ENCODE data around the gene CDKL4. TPM values are rescaled to one million over a fixed set of nuclear protein-coding genes. Genes with fewer than 3 reads are reported as not detected.
"Not testable (repeated sequence)": the region's sequence is repeated elsewhere in the genome, so short reads cannot be mapped to it uniquely, and the experiment has no call there.

Gene CDKL4
- total RNA-seq, 1 donor from 2014 or later: 0.66 TPM

- Histone ChIP-seq H3K27ac (replicated peaks) (no peak overlapping the region), H3K4me1 (peaks cover 8% of the 10 kb centered on the region), H3K9me3 (replicated peaks) (no peaks in the 10 kb centered on the region), H3K36me3 (no peaks in the 10 kb centered on the region), H3K4me3 (no peak overlapping the region), H3K27me3 (ENCODE audit: low read depth) (no peaks in the 10 kb centered on the region)
- no peak for TF ChIP-seq CTCF (IDR thresholded peaks at IDR 0.05; ENCODE audit: borderline replicate concordance)
- no peak for DNase-seq
- intact Hi-C loops (cut with micrococcal nuclease): no loop called here
Observed at GRCh38 chr2:39164089-39164488, 79.7 kb downstream of the CDKL4 start.

- TF ChIP-seq CTCF (IDR thresholded peaks at IDR 0.05; ENCODE audit: borderline replicate concordance): no peak
- intact Hi-C loops (cut with micrococcal nuclease): no loop called here
- no peaks in the 10 kb centered on the region for H3K9me3 ChIP-seq (replicated peaks)
- H3K4me1 ChIP-seq: peaks cover 8% of the 10 kb centered on the region
- no peak for DNase-seq
- H3K27me3 ChIP-seq (ENCODE audit: low read depth): no peaks in the 10 kb centered on the region
- no peaks in the 10 kb centered on the region for H3K36me3 ChIP-seq
- H3K27ac ChIP-seq (replicated peaks): no peak overlapping the region
- no peak overlapping the region for H3K4me3 ChIP-seq
Observed at GRCh38 chr2:39160982-39161381, 82.8 kb downstream of the CDKL4 start.

GRCh38 chr2:39159283-39159682 lies 84.5 kb downstream of the CDKL4 start:
- Histone ChIP-seq H3K36me3 (no peaks in the 10 kb centered on the region), H3K27me3 (ENCODE audit: low read depth) (no peaks in the 10 kb centered on the region), H3K9me3 (replicated peaks) (no peaks in the 10 kb centered on the region), H3K4me3 (no peak overlapping the region), H3K4me1 (peaks cover 8% of the 10 kb centered on the region), H3K27ac (replicated peaks) (no peak overlapping the region)
- DNase-seq: no peak
- intact Hi-C loops (cut with micrococcal nuclease): no loop called here
- no peak for TF ChIP-seq CTCF (IDR thresholded peaks at IDR 0.05; ENCODE audit: borderline replicate concordance)

GRCh38 chr2:39158351-39158750 lies 85.4 kb downstream of the CDKL4 start:
- TF ChIP-seq CTCF (IDR thresholded peaks at IDR 0.05; ENCODE audit: borderline replicate concordance): no peak
- no peak overlapping the region for H3K4me3 ChIP-seq
- DNase-seq: no peak
- no peaks in the 10 kb centered on the region for H3K27me3 ChIP-seq (ENCODE audit: low read depth)
- no peak overlapping the region for H3K27ac ChIP-seq (replicated peaks)
- H3K9me3 ChIP-seq (replicated peaks): no peaks in the 10 kb centered on the region
- H3K4me1 ChIP-seq: peaks cover 8% of the 10 kb centered on the region
- no peaks in the 10 kb centered on the region for H3K36me3 ChIP-seq
- intact Hi-C loops (cut with micrococcal nuclease): no loop called here

- Histone ChIP-seq H3K27ac (replicated peaks) (no peak overlapping the region), H3K27me3 (ENCODE audit: low read depth) (no peaks in the 10 kb centered on the region), H3K4me3 (no peak overlapping the region), H3K4me1 (peaks cover 8% of the 10 kb centered on the region), H3K9me3 (replicated peaks) (no peaks in the 10 kb centered on the region), H3K36me3 (no peaks in the 10 kb centered on the region)
- DNase-seq: no peak
- intact Hi-C loops (cut with micrococcal nuclease): no loop called here
- TF ChIP-seq CTCF (IDR thresholded peaks at IDR 0.05; ENCODE audit: borderline replicate concordance): no peak
Observed at GRCh38 chr2:39156846-39157245, 86.9 kb downstream of the CDKL4 start.

GRCh38 chr2:39156107-39156506 lies 87.7 kb downstream of the CDKL4 start:
- Histone ChIP-seq H3K27ac (replicated peaks) (no peak overlapping the region), H3K36me3 (no peaks in the 10 kb centered on the region), H3K9me3 (replicated peaks) (no peaks in the 10 kb centered on the region), H3K4me3 (no peak overlapping the region), H3K27me3 (ENCODE audit: low read depth) (no peaks in the 10 kb centered on the region), H3K4me1 (peaks cover 4% of the 10 kb centered on the region)
- TF ChIP-seq CTCF (IDR thresholded peaks at IDR 0.05; ENCODE audit: borderline replicate concordance): no peak
- intact Hi-C loops (cut with micrococcal nuclease): no loop called here
- no peak for DNase-seq

GRCh38 chr2:39155573-39155972 lies 88.2 kb downstream of the CDKL4 start:
- H3K4me1 ChIP-seq; H3K27ac ChIP-seq (replicated peaks); H3K27me3 ChIP-seq (ENCODE audit: low read depth); intact Hi-C loops (cut with micrococcal nuclease); DNase-seq; H3K4me3 ChIP-seq; H3K36me3 ChIP-seq; H3K9me3 ChIP-seq (replicated peaks): not testable (repeated sequence)
